ENCODE results near the gene ABCB11.

DNA sequence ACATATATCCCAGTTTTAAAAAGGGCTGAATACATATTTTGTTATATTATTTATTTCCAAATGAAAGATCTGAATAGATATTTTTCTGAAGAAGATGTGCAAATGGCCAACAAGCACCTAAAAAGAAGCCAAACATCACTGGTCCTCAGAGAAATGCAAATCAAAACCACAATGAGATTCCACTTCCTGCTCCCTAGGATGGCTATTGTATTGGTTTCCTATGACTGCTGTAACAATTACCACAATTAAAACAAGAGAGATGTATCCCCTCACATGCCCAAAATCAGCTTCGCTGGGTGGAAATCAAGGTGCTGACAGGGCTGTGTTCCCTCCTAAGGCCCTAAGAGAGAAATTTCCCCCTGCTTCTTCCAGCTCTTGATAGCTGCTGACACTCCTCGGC is 23.2 kb downstream of the ABCB11 start:
- TF ChIP-seq, protein P1, sequence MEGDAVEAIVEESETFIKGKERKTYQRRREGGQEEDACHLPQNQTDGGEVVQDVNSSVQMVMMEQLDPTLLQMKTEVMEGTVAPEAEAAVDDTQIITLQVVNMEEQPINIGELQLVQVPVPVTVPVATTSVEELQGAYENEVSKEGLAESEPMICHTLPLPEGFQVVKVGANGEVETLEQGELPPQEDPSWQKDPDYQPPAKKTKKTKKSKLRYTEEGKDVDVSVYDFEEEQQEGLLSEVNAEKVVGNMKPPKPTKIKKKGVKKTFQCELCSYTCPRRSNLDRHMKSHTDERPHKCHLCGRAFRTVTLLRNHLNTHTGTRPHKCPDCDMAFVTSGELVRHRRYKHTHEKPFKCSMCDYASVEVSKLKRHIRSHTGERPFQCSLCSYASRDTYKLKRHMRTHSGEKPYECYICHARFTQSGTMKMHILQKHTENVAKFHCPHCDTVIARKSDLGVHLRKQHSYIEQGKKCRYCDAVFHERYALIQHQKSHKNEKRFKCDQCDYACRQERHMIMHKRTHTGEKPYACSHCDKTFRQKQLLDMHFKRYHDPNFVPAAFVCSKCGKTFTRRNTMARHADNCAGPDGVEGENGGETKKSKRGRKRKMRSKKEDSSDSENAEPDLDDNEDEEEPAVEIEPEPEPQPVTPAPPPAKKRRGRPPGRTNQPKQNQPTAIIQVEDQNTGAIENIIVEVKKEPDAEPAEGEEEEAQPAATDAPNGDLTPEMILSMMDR (IDR thresholded peaks at IDR 0.05), result no peak
- no peak for TF ChIP-seq POLR2A (IDR thresholded peaks at IDR 0.05)
